Stimulated activated CD8-positive, alpha-beta memory T cell treated with anti-CD3 and anti-CD28 coated beads, Interleukin-12 subunit alpha, Interleukin-12 subunit beta, amount 100 ng/mL, for 24 hours (primary cell): ENCODE data around the gene CCNJL.
"Not testable (repeated sequence)": the region's sequence is repeated elsewhere in the genome, so short reads cannot be mapped to it uniquely, and the experiment has no call there.

Experiments
- DNase-seq: peaks from one replicate; pipeline ENCODE4 v3.0.0-alpha.2; 2020; ENCODE audit errors: extremely low read depth

The CCNJL gene, protein sequence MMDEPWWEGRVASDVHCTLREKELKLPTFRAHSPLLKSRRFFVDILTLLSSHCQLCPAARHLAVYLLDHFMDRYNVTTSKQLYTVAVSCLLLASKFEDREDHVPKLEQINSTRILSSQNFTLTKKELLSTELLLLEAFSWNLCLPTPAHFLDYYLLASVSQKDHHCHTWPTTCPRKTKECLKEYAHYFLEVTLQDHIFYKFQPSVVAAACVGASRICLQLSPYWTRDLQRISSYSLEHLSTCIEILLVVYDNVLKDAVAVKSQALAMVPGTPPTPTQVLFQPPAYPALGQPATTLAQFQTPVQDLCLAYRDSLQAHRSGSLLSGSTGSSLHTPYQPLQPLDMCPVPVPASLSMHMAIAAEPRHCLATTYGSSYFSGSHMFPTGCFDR

DNA sequence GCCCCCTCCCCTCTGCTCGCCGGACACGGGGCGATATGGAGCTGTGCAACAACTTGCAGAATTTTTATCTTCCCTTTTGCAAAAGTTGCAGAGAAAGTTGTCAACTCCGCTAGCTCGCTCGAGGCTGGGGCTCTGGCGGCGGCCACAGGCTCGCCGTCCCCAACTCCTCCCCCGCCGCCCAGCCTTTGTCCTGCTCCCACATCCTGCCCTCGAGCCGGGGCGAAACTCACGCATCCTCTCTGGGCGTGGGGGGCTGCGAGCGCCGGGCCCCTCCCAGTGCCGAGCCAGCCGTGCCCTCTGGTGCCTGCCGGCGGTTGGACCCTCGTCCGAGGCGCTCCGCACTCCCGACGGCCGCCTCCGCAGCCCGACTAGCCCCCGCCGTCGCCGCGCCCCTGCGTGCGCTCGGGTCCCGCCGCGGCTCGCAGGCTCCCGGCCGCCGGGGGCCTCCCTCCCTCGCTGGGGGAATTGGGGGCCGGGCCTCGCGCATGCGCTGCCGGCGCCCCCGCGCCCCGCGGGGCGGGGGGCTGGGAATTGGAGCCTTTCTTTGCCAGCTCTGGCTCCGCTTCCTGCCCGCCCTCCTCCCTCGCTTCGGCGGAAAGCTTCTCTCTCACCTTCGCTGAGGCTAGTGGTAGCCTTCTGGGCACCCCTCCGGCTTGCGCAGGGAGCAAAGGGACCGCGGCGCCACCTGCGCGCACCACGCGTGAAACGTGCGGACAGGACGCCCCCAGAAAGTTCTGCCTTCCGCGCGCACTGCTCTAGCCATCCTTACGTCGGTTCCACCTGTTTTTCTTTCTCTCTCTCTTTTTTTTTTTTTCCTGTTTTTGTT is at the start of gene CCNJL:
CCNJL (minus strand) TSS at position 431 of the 826 bp plus-strand sequence. CDS start 641 bp downstream, outside the sequence.
- DNase-seq: no peak

DNA sequence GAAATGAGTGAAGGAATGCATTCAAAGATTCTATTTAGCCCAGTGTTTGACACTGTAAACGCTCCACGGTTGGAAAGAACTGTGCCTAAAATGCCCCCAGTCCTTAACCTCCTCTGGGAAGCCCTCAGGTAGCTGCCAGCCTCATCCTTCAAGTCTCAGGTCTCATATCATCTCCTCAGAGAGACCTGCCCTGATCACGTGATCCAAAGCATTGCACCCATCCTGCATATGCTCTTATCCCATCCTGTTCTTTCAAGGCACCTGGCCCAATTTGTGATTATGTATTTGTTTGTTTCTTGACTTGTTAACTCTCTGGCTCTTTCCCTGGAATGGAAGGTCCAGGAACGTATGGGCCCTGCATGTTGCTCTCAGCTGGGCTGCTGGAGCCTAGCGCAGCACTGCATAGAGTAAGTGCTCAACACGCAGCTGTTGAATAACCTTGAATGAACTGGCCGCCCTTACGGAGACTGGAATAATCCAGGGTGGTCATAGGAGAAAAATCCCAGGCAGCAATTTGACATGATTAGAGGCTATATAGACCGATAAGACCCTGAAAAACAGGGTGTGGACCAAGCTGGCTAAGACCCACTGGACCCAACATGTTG is 49.4 kb upstream of the CCNJL start:
- no peak for DNase-seq

DNA sequence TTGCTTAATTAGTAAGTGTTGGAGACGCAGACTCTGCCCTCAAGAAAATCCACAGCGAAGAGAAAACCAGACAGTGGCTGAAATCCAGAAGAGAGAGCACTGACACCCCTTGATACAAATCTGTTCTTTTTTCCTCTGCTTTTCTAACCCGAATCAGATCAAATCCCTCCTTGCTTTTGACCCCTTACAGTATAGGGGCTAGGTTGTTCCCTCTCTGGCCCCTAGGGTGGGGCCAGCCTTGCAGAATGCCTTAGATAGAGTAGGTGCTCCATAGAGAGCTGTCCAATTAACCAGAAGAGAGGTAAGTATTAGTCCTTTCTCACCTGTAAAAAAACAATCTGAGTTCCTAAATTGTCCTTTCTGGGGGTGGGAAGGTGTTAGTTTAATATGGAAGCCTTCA is 47.9 kb upstream of the CCNJL start:
- DNase-seq: no peak

DNA sequence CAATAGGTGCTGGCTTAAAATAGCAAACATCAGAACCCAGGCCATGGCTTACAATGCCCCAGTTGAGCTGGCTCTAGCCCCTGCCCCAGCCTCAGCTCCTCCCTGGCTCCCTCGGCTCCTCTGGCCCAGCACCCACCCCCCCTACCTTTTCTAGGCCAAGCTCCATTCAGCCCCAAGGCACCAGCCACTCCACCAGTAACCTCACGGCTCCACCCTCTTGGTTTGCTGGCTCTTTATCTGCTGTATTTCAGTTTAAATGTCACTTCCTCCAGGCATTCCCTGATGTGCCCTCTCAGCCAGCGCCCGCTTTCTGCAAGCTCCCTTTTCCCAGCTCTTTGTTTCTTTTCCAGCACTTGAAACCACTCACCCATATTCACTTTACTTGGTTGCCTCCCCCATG is 47.5 kb upstream of the CCNJL start:
- DNase-seq: no peak

DNA sequence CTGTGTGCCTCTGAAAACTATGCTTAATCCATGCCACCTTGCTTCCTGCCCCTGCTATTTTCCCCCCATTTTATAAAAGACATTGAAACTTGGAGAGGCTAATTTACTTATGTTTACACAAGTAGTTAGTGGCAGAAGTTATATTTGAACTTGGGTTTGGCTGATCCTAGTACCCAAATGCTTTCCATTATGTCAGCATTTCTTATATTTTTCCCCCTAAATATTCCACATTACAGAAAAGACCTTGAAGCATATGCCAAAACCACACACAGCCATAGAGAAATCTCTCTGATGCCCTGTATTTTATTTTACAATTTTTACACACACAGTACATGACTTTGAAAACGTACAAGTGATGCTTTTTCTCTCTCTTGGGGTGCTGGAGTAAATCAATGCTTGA is 46.9 kb upstream of the CCNJL start:
- DNase-seq: no peak

DNA sequence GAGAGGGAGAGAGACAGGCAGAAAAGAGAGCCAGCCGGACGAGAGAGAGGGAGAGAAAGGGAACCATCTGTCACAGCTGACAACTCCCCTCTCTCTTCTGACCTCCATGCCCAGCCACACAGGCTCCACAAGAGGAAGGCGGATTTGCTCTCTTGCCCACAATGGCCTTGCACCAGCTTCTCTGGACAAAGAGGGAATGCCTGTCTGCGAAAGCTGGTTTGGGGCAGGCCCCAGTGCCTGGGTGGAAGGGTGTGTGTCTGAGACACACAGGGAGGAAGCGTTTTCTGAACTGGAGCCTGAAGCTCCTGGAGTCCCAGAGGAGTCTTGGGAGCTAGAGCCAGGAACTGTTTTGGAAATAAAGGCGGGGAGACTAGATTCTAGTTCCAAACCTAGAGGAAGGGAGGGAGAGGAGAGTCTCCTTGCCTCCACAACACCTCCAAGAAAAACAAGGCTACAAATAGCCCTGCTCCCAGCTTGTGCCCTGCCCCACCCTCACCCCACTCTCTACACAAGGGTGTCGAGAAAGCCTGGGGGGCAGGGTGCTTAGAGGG is 45.6 kb upstream of the CCNJL start:
- DNase-seq: no peak

DNA sequence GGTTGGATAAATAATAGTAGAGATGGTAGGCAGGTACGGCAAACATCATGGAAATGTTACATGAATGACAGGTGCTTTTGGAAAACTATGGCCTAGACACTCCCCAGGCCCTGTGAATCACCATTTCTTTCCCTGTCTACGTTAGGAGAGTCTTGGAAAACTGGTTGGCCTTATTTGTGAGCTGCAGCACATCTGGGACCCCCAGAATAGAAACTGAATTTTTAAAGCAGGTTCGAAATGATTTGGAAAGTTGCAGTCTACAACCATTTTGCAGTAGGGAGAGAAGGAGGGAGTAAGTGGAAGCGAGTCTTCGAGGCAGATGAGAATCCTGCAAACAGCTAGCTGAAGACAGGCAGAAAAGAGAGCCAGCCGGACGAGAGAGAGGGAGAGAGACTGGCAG is 45.0 kb upstream of the CCNJL start:
- DNase-seq: no peak

DNA sequence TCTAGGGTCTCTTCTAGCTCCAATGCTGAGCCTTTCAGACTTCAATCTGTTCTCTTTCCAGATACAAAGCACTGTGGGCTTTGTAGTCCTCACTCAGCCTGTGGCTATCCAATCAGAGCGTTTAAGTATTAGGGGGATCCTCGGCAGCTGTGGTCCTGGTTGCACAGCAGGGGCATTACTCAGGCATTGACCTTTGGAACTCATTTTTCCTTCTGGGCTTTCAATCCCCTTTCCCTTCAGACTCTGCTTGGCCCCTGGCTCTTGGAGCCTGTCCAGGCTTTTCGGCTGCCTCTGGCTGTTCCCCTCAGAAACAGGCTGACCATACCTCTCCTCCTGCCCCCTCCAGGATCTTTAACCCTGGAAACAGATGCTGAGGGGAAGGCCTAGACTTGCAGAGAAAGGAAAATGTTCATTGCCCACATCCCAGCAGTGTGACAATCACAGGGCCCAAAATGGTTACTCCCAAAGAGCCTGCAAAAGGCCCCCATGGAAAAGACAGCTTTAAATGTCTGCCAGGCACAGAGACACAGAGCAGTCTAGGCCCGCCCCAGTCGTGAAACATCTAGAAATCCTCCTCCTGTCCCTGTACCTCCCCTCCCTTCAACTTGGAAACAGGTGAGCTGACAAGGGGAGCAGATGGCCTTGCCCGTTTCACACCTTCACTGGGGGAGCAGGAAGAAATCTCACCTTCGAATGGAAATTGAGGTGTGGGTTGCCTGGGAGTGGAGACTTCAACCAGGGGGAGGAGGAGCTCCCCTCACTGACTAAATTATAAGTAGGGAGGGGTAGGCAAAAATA is 44.4 kb upstream of the CCNJL start:
- no peak for DNase-seq

DNA sequence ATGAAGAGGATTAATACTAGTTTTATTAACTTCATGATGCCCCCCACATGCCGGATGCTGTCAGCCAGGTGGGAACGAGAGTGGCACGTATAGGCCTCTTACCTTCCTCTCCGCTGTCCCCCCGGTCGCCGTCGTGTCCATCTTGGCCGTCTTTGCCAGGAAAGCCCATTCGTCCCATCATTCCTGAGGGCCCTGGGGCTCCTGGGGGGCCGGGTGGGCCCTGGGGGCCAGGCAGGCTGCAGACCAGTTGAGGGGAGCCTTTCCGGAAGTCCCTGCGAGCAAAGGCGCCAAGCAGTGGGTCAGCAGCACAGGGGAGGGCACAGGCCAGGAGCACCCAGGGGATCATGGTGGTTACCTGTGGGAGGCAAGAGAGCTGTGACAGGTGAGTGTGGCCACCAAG is 42.3 kb upstream of the CCNJL start:
- no peak for DNase-seq

DNA sequence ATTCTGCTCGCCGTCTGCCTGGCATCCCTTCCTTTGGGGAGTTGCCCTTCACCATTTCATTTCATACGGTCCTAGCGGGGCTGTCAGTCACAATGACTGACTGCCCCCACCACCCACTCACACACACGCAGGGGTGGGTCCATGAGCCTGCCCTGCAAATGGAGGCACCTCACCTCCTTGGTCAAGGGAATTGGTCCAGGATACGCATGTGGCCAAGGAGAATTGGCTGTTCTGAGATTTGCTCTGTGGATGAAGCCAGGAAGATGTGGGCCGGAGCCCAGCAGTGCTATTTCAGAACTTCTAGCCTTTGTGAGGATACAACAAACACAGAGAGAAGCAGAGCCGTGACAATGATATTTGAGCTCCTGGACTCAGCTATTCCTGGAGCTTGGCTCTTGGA is 41.0 kb upstream of the CCNJL start:
- DNase-seq: no peak

DNA sequence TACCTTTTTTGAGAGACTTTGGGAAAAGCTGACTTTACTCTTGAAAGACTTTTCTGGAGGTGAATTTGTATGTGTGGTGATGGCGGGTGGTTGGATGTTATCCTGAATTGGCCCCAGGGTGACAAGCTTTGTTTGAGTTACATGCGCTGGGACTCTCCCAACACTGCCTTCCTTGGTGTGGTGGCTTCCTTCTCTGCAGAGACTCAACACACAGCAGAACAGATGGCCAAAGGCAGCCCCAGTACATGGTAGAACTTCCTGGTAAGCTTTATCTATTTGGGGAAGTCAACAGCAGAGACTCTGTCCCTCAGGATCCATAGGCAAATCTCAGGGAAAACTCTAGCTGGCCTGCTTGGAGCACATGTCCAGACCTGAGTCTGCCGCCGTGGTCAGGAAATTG is 39.9 kb upstream of the CCNJL start:
- DNase-seq: no peak

DNA sequence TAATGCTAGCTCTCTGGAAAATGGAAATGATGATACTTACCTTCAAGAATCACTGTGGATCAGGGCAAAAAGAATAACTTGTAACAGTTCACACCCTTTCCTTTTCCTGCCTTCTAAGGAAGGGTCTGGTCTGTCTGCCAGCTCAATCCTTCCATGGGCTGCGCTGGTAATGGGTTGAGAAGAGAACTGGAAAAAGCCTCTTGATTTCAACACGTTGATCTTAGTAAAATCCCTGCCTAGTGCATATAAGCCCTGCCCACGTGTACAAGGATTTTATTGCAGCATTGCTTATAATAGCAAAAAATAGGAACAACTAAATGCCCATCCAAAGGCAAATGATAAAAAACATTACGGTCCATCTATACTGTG is 37.6 kb upstream of the CCNJL start:
- no peak for DNase-seq

DNA sequence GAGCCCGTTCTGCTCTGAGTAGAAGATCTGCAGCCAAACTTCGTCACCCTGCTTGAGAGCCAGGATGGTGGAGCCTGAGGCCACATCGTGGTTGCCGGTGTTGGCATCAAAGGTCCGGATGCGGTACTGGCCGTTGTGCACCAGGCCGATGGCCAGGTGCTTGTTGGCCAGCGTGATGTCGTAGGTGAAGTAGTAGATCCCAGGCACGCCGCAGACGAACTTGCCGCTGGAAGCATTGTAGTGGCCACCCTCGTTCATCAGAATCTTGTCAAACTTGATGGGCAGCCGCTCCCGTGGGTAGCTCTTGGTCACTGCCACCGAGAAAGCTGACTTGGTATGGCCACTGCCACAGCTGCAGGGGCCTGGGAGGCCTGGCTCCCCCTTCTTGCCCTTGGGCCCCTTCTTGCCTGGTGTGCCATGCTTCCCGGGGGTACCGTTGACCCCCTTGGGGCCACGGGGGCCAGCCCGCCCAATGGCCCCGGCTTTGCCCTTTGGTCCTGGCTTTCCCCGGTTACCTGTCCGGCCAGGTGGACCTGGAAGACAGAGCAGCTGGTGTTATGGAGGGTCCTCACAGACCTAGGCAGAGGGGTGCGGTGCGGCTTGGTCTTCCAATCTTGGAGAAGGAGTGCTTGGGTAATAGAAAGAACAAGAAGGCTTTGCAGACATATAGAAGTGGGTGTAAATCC is 37.0 kb upstream of the CCNJL start:
- DNase-seq: no peak

DNA sequence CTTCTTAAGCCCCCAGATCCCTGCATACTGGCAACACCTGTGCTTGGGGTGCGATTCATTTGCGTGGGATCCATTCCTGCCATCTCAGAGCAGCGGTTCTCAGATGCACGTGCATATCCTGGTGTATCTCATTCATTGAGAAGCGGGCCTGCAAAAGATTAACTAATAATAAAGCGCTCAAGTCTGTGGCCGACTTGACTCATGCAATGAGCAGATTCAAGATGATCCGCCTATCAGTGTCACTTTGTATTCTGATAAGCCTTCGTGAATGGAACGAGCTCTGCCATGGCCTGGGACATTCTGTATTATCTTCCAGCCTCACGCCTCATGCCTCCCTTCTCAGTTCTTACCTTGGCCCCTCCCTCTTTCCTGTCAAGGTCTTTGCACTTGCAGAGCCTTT is 35.7 kb upstream of the CCNJL start:
- DNase-seq: no peak

DNA sequence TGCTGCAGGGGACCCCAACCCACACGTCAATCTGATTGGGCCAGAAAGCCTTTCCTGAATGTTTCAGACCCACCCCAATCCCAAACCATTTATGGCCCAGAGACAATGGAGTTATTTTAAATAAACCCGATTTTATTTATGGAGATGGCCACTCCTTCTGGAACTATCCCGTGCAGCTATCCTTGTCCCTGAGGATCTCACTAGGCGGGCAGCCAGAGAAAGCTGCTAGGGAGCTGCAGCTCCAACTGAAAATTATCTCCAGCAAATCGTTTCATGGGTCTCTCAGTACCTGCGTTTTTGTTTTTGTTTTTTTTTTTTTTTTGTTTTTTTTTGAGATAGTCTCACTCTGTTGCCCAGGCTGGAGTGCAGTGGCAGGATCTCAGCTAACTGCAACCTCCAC is 35.1 kb upstream of the CCNJL start:
- DNase-seq: no peak

DNA sequence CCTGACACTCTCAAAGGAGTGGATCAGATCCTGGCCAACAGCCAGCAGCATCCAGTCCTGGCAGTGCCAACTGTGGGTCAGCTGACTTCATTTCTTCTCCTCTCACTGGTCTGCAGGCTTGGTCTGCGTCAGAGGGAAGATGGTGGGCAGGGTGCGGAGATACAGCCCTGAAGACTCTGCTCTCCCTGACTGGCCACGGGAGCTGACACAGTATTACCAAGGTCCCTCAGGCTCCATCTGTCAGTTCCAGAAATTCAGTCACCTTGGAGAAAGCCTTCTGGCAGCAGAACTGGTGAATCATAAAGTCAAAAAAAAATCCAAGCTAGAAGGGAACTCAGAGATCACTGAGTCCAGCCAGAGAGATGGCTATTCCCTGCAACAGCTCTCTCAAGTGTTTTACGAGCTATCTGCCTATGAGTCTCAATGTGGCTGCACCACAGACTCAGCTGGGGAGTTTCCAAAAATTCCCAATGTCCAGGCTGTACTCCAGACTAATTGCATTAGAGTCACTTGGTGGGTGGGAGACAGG is 30.1 kb upstream of the CCNJL start:
- no peak for DNase-seq

DNA sequence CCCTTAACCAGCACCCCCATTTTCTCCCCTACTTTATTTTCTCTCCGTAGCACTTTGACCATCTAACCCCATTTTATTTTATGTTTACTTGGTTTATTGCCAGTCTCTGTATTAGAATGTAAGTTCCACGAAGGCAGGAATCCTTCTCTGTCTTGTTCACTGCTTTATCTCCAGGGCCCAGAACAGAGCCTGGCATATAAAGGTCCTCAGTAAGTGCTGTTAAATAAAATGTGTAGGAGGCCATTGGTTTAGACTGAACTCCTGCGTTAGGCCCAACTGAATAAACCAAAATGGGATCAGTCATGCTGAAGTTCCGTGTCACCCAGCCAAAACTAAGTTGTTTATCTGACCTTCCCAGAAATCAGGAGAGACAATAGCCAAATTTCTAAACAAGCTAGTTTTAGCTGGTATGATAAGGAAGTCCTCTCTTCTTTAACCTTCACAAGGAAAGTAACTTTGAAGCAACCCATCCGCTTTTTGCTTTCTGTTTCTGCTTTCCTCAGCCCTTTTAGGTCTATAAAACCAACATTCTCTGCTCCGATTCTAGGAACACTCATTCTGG is 29.0 kb upstream of the CCNJL start:
- DNase-seq: no peak

DNA sequence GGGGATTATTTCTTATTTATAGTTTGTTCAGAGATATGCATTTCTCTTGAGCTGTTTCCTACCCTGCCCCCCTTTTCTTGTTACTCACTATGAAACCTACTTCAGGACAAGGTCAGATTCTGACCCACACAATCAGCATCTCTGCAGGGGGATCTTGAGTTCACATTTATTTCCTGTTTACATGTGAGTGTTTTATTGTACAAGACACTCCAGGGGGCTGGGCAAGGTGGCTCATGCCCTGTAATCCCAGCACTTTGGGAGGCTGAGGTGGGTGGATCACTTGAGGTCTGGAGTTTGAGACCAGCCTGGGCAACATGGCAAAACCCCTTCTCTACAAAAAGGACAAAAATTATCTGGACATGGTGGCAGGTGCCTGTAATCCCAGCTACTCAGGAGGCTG is 28.1 kb upstream of the CCNJL start:
- not testable (repeated sequence) for DNase-seq

DNA sequence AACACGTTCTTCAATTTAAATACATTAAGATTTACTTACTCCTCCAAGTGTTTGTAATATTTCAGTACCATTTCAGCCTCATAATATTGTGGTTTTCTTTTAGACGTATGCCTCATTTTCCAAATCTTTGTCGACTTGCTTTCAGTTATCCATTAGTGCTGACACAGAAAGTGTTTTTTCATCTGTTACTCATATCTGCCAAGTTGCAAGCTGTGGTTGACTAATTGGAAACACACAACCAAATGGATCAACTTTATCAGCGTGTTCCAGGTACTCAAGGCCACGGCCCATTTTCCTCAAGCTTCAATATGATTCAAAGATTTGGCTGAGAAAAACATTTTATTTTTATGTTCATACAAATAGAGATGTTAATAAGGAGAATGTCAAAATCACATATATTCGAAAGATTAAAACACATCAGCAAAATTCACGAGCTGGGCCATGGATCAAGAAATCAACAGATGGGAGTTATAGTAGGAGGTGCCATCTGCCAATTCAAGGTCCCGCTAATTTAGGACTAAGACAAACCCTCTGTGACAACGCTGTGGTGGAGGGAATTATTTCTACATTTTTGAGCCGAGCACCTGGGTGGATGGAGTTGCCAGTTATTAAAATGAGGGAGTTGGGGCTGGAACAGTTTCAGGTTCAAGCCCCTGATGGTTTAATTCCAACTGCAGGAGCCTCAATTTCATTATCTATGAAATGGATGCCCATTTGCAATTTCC is 27.2 kb upstream of the CCNJL start:
- no peak for DNase-seq

DNA sequence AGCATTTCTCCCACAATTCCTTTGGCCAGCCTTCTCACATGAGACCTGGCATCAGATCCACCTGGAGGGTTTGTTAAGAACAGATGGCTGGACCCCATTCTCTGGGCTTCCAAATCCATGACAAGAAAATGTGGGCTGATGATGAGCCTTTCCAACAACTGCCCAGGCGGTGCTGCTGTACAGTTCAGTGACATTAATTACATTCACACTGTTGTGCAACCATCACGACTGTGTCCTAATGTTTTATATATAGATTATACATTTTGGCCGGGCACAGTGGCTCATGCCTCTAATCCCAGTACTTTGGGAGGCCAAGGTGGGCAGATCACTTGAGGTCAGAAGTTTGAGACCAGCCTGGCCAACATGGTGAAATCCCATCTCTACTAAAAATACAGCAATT is 22.4 kb upstream of the CCNJL start:
- DNase-seq: not testable (repeated sequence)
